K562 (cell line): ENCODE data around the gene KLK3. TPM values are rescaled to one million over a fixed set of nuclear protein-coding genes. Genes with fewer than 3 reads are reported as not detected.
A peak's percentile ranks its signal among the peaks of the same experiment; 100 is the strongest.

ENCODE experiments used
- FOXJ2 ChIP-seq: fragments of 200-800 bp; sonication (Bioruptor generic); IDR thresholded peaks from 2 replicates; pipeline ENCODE4 v1.6.1; 2016; ENCODE audit warnings: missing genetic modification characterization, missing compliant biosample characterization
- FOXM1 ChIP-seq, 2 experiments: fragments of 450-650 bp in 1 of 2; sonication (generic) in 1 of 2; formaldehyde crosslinking in 1 of 2; IDR thresholded peaks; 2 replicates each; pipeline versions ENCODE4 v1.6.1 to v1.9.0; 2017 to 2022; ENCODE audit warnings: low read depth in 2 of 2, mild to moderate bottlenecking in 2 of 2, missing genetic modification reagents in 1 of 2, moderate library complexity in 1 of 2
- JUN ChIP-seq, 2 experiments: sonication (generic) in 1 of 2; formaldehyde crosslinking in 1 of 2; IDR thresholded peaks; 2 replicates each; pipeline versions ENCODE4 v1.6.1 to v1.8.0; 2012 to 2022; ENCODE audit warnings: borderline replicate concordance in 2 of 2, mild to moderate bottlenecking in 2 of 2, improper control_type of control experiment in 1 of 2, low read depth in 1 of 2, low read length in 1 of 2, missing genetic modification reagents in 1 of 2
- JUND ChIP-seq, 2 experiments: IDR thresholded peaks; 2 replicates in 1 of 2; 3 replicates in 1 of 2; pipeline ENCODE4 v1.6.1; 2011; ENCODE audit warnings: borderline replicate concordance in 2 of 2, low read depth in 2 of 2, low read length in 2 of 2, improper control_type of control experiment in 1 of 2, missing biosample characterization in 1 of 2, missing genetic modification characterization in 1 of 2, missing genetic modification reagents in 1 of 2
- NCOR1 ChIP-seq: fragments of 450-650 bp; IDR thresholded peaks from 2 replicates; pipeline ENCODE4 v1.6.1; 2016; ENCODE audit warnings: mild to moderate bottlenecking, moderate library complexity
- PCBP1 ChIP-seq: fragments of 200-400 bp; formaldehyde crosslinking; IDR thresholded peaks from 2 replicates; pipeline ENCODE4 v1.6.1; 2018; ENCODE audit warnings: mild to moderate bottlenecking, low read depth, low read length; ENCODE audit not compliant: poor library complexity, severe bottlenecking
- ZNF830 ChIP-seq: fragments of 250-450 bp; sonication (Bioruptor Pico); IDR thresholded peaks from 2 replicates; pipeline ENCODE4 v1.5.0; 2021; ENCODE audit warnings: mild to moderate bottlenecking
- polyA plus RNA-seq, 8 experiments: library from polyadenylated mRNA; depleted of rRNA in 4 of 8; stranded (reverse) in 5 of 8; unstranded in 3 of 8; fragments of >200 nt; fragmentation: Nextera tagmentation in 2 of 8; fragmentation: Illumina TruSeq in 1 of 8; extraction: Ambion mirVana in 2 of 8; extraction: Trizol in 1 of 8; gene quantifications; 2 replicates each; pipeline versions ENCODE4 v1.2.1 to v1.2.3, GENCODE V29; 2011 to 2014; ENCODE audit warnings: inconsistent platforms in 1 of 8, missing spikeins in 1 of 8
- total RNA-seq, 7 experiments: library from RNA; depleted of rRNA in 6 of 7; stranded (reverse); fragments of >200 nt in 6 of 7; fragmentation: Illumina TruSeq in 2 of 7; extraction: Trizol in 2 of 7; gene quantifications; 2 replicates each; pipeline versions ENCODE4 v1.2.1 to v1.2.3, GENCODE V29; 2011 to 2021; ENCODE audit warnings: low replicate concordance in 1 of 7
- TF ChIP-seq, protein P1 (sequence below): sonication (generic); formaldehyde crosslinking; IDR thresholded peaks from 2 replicates; pipeline ENCODE4 v1.8.0; 2022; ENCODE audit warnings: mild to moderate bottlenecking, missing genetic modification reagents, borderline replicate concordance
- TF ChIP-seq, protein P2 (sequence below): IDR thresholded peaks from 2 replicates; pipeline ENCODE4 v1.6.1; 2014; ENCODE audit warnings: antibody characterized with exemption
- TF ChIP-seq, protein P3 (sequence below): fragments of 450-650 bp; IDR thresholded peaks from 2 replicates; pipeline ENCODE4 v1.6.1; 2016; ENCODE audit warnings: mild to moderate bottlenecking, moderate library complexity

The KLK3 gene
- total and polyA plus RNA-seq, 9 of the 15 experiments (the other 6 are each of a cell fraction or from before 2014, with no cell fraction given) = not detected

DNA sequence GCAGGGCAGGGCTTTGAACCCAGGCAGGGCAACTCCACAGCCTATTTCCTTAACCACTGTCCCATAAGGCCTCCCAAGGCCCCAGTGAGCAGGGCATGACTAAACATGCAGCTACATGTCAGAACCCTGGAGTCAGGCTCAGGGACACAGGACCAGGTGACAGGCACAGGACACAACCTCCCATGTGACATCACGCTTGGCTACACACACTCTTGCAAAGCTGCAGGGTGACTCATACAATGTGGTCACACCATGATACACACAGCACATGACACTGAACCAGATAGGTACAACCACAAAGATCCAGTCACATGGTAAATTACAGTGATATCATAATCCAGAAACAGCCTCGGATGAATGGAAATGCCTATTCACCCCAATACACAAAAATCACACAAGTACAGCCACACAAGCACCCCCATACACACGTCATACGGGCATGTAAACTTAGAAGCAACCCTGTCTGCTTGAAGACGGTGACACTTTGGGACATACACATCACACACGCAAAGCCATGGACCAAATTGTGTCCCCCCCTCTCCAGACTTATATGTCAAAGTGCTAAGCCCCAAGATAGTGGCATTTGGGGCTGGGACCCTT, 42.0 kb downstream of the KLK3 start (continued):
- peak; percentile 98 for TF ChIP-seq JUND (IDR thresholded peaks at IDR 0.05; ENCODE audit: borderline replicate concordance, low read depth, low read length)
- peak; percentile 99 for TF ChIP-seq JUND (tag; IDR thresholded peaks at IDR 0.05; ENCODE audit: borderline replicate concordance, low read depth, low read length)
- no peak for TF ChIP-seq PCBP1
- peak; percentile 95 for TF ChIP-seq JUN (IDR thresholded peaks at IDR 0.05; ENCODE audit: borderline replicate concordance, low read depth, low read length)
- TF ChIP-seq JUN (CRISPR knock-in tag; IDR thresholded peaks at IDR 0.05; ENCODE audit: borderline replicate concordance) = peak; percentile 98
- no peak for TF ChIP-seq FOXM1 (IDR thresholded peaks at IDR 0.05; ENCODE audit: low read depth)
- TF ChIP-seq FOXM1 (CRISPR knock-in tag; IDR thresholded peaks at IDR 0.05; ENCODE audit: low read depth) = no peak
- peak; percentile 68; the same call in 1 of the 2 replicates for TF ChIP-seq FOXJ2
- TF ChIP-seq, protein P1, sequence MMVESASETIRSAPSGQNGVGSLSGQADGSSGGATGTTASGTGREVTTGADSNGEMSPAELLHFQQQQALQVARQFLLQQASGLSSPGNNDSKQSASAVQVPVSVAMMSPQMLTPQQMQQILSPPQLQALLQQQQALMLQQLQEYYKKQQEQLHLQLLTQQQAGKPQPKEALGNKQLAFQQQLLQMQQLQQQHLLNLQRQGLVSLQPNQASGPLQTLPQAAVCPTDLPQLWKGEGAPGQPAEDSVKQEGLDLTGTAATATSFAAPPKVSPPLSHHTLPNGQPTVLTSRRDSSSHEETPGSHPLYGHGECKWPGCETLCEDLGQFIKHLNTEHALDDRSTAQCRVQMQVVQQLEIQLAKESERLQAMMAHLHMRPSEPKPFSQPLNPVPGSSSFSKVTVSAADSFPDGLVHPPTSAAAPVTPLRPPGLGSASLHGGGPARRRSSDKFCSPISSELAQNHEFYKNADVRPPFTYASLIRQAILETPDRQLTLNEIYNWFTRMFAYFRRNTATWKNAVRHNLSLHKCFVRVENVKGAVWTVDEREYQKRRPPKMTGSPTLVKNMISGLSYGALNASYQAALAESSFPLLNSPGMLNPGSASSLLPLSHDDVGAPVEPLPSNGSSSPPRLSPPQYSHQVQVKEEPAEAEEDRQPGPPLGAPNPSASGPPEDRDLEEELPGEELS (CRISPR knock-in tag) = 0 out of 2 replicates have a peak, but pooled peaks have one; percentile 69
- TF ChIP-seq, protein P2, sequence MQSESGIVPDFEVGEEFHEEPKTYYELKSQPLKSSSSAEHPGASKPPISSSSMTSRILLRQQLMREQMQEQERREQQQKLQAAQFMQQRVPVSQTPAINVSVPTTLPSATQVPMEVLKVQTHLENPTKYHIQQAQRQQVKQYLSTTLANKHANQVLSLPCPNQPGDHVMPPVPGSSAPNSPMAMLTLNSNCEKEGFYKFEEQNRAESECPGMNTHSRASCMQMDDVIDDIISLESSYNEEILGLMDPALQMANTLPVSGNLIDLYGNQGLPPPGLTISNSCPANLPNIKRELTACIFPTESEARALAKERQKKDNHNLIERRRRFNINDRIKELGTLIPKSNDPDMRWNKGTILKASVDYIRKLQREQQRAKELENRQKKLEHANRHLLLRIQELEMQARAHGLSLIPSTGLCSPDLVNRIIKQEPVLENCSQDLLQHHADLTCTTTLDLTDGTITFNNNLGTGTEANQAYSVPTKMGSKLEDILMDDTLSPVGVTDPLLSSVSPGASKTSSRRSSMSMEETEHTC = peak; percentile 94
- 0 out of 2 replicates have a peak, but pooled peaks have one; percentile 9 for TF ChIP-seq NCOR1
- TF ChIP-seq, protein P3, sequence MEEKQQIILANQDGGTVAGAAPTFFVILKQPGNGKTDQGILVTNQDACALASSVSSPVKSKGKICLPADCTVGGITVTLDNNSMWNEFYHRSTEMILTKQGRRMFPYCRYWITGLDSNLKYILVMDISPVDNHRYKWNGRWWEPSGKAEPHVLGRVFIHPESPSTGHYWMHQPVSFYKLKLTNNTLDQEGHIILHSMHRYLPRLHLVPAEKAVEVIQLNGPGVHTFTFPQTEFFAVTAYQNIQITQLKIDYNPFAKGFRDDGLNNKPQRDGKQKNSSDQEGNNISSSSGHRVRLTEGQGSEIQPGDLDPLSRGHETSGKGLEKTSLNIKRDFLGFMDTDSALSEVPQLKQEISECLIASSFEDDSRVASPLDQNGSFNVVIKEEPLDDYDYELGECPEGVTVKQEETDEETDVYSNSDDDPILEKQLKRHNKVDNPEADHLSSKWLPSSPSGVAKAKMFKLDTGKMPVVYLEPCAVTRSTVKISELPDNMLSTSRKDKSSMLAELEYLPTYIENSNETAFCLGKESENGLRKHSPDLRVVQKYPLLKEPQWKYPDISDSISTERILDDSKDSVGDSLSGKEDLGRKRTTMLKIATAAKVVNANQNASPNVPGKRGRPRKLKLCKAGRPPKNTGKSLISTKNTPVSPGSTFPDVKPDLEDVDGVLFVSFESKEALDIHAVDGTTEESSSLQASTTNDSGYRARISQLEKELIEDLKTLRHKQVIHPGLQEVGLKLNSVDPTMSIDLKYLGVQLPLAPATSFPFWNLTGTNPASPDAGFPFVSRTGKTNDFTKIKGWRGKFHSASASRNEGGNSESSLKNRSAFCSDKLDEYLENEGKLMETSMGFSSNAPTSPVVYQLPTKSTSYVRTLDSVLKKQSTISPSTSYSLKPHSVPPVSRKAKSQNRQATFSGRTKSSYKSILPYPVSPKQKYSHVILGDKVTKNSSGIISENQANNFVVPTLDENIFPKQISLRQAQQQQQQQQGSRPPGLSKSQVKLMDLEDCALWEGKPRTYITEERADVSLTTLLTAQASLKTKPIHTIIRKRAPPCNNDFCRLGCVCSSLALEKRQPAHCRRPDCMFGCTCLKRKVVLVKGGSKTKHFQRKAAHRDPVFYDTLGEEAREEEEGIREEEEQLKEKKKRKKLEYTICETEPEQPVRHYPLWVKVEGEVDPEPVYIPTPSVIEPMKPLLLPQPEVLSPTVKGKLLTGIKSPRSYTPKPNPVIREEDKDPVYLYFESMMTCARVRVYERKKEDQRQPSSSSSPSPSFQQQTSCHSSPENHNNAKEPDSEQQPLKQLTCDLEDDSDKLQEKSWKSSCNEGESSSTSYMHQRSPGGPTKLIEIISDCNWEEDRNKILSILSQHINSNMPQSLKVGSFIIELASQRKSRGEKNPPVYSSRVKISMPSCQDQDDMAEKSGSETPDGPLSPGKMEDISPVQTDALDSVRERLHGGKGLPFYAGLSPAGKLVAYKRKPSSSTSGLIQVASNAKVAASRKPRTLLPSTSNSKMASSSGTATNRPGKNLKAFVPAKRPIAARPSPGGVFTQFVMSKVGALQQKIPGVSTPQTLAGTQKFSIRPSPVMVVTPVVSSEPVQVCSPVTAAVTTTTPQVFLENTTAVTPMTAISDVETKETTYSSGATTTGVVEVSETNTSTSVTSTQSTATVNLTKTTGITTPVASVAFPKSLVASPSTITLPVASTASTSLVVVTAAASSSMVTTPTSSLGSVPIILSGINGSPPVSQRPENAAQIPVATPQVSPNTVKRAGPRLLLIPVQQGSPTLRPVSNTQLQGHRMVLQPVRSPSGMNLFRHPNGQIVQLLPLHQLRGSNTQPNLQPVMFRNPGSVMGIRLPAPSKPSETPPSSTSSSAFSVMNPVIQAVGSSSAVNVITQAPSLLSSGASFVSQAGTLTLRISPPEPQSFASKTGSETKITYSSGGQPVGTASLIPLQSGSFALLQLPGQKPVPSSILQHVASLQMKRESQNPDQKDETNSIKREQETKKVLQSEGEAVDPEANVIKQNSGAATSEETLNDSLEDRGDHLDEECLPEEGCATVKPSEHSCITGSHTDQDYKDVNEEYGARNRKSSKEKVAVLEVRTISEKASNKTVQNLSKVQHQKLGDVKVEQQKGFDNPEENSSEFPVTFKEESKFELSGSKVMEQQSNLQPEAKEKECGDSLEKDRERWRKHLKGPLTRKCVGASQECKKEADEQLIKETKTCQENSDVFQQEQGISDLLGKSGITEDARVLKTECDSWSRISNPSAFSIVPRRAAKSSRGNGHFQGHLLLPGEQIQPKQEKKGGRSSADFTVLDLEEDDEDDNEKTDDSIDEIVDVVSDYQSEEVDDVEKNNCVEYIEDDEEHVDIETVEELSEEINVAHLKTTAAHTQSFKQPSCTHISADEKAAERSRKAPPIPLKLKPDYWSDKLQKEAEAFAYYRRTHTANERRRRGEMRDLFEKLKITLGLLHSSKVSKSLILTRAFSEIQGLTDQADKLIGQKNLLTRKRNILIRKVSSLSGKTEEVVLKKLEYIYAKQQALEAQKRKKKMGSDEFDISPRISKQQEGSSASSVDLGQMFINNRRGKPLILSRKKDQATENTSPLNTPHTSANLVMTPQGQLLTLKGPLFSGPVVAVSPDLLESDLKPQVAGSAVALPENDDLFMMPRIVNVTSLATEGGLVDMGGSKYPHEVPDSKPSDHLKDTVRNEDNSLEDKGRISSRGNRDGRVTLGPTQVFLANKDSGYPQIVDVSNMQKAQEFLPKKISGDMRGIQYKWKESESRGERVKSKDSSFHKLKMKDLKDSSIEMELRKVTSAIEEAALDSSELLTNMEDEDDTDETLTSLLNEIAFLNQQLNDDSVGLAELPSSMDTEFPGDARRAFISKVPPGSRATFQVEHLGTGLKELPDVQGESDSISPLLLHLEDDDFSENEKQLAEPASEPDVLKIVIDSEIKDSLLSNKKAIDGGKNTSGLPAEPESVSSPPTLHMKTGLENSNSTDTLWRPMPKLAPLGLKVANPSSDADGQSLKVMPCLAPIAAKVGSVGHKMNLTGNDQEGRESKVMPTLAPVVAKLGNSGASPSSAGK = peak; percentile 76
- TF ChIP-seq ZNF830 (CRISPR knock-in tag) = no peak
